HG02610 (cell line): Measurements from ENCODE around the gene KRT38.

ENCODE experiments used
- ATAC-seq: cut with Tn5 transposase; IDR thresholded peaks from one replicate; pipeline ENCODE4 v1.9.1; 2021; ENCODE audit warnings: mild to moderate bottlenecking, moderate library complexity; ENCODE audit not compliant: unreplicated experiment

The KRT38 gene

DNA sequence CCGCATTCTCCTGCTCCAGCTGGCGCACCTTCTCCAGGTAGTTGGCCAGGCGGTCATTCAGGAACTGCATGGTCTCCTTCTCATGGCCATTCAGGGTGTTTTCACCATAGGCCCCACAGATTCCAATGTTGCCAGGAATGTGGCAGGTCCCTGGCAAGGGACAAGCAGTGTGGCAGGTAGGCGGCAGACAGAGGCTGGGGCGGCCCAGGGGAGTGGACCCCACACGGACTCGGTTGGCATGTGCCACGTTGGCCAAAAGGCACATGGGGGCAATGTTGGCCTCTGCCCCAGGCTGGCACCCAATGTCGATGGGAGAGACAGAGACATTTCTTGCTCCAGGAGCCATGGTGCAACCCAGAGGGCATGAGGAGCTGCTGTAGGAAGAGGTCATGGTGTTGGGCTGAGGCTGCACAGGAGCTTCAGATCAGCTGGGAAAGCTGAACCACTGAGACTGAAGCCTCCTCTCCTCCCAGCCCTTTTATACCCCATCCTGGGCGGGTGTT, at the start of gene KRT38:
Gene KRT38 (minus strand): TSS at position 453 of the 503 bp plus-strand sequence. CDS start 62 bp downstream, at position 391.
- ATAC-seq: no peak

DNA sequence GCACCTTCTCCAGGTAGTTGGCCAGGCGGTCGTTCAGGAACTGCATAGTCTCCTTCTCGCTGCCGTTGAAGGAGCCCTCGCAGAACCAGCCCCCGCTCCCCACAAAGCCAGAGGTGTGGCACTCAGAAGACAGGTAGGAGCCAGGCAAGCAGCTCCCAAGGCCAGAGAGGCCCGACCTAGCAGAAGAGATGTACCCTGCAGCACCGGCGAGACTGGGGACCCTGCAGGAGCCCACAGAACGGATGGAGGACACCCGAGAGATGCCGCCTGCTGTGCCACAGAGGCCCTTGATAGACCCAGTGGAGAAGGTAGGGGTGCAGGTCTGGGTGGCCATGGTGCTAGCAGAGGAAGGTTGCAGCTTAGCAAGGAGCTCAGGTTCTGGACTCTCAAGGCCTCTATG, 48.7 kb upstream of the KRT38 start, which contains the start of gene KRT36:
Gene KRT36 (minus strand): TSS at position 380 of the 400 bp plus-strand sequence. CDS start 46 bp downstream, at position 334.
- ATAC-seq: no peak

DNA sequence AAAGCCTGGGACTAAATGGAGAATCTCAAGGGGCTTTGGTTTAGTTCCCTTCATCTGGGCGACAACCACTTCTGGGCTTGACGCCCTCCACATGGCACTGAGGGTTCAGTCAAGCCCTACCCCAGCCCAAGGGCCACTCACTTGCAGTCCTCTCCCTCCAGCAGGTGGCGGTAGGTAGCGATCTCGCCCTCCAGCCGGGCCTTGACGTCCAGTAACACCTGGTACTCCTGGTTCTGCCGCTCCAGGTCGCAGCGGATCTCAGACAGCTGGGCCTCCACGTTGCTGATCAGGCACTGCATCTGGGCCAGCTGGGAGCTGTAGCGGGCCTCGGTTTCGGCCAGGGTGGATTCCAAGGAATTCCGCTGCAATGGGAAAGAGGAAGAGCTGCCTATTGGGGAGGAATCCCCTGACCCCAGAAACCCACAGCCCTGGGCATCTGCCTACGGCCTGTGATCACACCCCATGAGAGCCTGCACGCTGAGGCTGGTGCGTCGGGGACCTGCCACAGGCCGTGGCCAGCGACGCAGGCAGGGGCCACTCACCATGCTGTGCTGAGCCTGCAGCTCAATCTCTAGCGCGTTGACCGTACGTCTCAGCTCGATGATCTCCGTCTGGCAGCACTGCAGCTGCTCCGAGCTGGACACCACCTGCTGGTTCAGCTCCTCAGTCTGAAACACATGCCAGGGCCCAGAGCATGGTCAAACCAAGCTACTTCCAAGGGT, 46.2 kb upstream of the KRT38 start:
- no peak for ATAC-seq

DNA sequence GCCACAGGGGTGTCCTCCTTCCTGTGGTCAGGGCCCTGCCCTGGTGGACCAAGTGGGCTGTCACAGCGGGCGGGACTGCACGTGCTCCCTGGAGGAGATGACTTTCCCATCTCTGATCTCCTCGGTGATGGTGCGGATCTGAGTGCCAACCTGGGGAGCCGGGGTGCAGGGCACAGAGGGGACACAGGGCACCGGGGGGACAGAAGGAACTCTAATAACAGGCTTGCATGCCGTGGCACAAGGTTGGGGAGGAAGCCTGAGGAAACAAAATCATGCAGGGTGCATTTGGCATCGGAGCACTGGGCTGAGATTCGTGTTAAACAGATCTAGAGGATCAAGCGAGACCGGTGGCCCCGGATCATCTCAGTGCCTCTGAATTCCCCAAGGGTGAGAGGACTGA, 45.5 kb upstream of the KRT38 start:
- ATAC-seq: no peak

DNA sequence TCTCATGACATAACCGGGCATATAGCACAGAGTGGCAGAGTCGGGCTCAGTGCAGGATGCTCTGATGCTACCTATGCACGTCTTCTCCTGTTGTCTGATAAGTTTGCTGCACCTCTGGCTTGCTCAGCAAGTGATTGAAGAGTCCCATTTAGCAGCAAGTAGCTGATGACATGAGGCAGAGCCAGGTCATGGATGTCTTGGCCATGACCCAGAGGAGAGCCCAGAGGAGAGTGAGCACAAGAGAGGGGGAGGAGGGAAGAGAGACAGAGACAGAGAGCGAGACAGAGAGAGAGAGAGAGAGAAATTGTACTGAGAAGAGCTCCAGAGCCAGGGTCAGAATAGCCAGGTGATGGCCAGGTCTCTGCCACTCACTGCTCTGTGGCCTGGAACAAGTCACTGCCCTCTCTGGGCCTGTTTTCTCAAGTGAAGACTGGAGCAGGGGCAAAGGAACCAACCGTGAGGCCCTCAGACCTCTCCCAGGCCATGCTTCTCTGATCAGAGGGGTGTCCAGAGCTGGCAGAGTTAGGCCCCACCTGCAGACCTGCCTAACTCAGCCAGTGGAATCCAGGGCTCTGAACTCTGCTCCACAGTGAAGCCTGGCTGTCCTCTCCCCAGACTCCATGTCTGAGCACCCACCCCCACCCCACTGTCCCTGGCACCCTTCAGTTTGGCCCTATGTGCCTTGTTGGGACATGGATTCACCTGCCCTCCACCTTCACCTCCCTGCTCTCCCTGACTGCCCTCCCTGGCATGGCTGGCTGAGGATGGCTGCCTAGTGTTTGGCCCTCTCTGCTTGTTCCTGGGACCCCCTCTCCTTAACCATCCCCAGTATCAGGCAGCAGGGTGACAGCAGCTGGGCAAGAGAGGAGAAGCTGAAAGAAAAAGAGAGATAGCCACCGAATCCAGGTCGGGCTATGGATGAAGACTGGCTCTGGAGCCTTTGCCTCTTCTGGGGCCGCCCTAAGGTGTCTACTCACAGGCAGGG, 44.4 kb upstream of the KRT38 start:
- ATAC-seq: no peak

DNA sequence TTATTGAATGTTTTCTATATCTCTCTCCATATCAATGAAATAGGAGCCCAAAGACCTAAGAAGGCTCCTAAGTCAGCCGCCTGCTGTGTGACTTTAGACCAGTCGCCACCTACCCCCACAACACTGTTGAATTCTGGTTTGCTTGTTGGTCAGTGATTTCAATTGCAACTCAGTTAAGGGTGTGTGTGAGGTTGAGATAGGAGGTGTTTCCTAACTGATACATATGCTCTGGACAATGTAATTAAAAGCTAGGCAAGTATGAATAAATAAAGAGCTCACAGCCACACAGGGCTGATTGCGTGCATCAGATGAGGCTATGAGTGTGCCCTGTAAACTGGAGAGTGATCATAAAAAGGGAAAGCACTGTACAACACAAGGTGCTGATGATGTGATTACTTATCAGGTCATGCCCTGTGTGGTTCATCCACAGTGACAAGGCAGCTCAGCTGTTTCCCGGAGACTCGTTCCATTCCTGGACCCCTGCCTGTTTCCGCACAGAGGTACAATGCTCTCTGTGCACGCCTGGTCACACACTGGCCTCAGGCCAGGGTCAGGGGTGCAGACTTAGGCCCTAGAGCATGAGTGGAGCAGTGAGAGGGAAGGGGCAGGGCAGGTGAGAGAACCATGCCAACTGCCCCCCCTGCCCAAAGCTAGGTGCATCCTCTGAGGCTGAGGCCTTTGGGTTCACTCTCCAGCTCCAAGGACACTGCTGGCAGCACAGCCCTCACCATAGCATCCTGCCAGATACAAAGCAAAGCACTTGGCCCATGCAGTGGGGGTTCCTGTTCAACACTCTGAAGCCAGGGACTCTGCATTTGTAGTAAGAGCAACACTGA, 43.4 kb upstream of the KRT38 start:
- ATAC-seq: no peak

DNA sequence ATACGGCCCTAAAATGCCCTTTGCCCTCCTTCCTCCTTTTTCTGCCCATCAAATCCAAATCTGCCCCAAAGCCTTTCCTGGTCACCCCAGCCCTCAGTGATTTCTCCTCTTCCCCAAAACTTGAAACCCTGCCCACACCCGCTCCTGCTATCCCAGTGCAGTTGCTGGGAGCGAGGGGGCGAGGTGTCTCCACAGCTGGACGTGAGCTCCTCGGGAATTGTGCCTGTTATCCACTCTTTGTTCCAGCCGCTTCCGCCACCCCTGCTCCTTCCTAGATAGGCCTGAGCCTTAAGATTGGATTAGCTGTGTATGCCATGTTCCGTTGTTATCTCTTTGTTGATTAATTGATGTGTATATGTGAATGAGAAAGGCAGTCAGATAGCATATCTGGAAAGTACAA, 42.7 kb upstream of the KRT38 start:
- ATAC-seq: no peak

DNA sequence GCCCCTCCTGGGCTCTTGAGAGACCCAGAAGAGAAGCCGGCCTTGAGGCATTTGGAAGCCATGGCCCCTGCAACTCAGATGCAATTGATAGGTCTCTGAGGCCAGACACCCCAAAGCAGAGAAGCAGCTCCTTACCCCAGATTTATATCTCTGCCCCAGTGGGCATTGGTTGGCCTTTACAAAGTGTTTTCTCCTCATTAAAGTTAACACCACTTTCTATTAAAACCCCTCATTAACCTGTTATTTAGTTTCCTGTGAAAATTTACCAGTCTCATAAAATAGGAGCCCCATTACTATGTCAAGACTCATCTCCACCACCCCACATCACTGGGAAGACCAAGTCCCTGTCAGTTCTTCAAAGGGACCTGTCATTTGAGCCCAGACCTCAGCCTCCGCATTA, 40.3 kb upstream of the KRT38 start, which contains the start of gene KRT35:
Gene KRT35 (minus strand): TSS at position 116 of the 400 bp plus-strand sequence. CDS start 54 bp downstream, at position 62.
- ATAC-seq: no peak

DNA sequence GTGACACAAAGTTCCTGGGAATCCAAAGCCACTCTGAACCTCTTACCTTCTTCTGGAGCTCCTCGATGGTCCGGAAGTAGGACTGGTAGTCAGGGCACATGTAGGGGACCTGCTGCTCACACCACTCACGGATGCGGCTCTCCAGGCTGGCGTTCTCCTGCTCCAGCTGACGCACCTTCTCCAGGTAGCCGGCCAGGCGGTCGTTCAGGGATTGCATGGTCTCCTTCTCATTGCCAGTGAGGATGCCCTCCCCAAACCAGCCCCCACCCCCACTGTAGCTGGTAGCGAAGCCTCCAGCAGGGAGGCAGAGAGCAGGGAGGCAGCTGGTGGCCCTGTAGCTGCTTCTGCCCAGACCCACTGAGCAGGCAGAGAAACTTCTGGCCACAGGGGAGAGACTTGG, 39.8 kb upstream of the KRT38 start:
- no peak for ATAC-seq

DNA sequence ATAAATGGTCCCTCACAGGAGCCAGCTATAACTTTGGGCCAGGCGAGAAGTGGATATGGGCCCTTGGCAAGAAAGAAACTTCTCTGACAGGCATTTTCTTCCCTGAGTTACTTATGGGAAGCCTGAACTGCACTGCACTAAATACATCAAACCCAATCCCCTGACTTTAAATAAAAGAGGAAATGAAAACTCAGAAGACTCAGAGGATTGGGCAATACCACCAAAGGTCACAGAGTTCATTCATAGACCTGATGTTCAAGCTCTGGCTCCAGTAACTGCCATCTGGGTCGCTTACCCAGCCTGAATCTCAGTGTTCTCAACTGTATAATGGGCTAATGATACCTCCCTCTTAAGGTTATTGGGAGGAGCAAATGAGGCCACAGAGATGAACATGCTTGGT, 39.4 kb upstream of the KRT38 start:
- ATAC-seq: no peak

DNA sequence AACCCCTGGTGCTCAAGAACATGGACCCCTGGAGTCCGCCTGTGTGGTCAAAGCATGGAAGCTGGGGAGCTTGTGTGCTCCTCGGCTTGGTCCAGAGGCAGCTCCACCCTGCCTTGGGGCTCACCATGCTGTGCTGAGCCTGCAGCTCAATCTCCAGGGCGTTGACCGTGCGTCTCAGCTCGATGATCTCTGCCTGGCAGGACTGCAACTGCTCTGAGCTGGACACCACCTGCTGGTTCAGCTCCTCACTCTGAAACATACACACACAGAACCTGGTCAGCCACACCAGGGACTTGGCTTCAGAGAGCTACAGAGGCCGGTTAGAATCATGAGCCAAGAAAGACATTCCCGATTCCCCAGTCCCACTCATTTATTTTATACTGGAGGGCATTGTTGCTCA, 37.5 kb upstream of the KRT38 start:
- no peak for ATAC-seq

DNA sequence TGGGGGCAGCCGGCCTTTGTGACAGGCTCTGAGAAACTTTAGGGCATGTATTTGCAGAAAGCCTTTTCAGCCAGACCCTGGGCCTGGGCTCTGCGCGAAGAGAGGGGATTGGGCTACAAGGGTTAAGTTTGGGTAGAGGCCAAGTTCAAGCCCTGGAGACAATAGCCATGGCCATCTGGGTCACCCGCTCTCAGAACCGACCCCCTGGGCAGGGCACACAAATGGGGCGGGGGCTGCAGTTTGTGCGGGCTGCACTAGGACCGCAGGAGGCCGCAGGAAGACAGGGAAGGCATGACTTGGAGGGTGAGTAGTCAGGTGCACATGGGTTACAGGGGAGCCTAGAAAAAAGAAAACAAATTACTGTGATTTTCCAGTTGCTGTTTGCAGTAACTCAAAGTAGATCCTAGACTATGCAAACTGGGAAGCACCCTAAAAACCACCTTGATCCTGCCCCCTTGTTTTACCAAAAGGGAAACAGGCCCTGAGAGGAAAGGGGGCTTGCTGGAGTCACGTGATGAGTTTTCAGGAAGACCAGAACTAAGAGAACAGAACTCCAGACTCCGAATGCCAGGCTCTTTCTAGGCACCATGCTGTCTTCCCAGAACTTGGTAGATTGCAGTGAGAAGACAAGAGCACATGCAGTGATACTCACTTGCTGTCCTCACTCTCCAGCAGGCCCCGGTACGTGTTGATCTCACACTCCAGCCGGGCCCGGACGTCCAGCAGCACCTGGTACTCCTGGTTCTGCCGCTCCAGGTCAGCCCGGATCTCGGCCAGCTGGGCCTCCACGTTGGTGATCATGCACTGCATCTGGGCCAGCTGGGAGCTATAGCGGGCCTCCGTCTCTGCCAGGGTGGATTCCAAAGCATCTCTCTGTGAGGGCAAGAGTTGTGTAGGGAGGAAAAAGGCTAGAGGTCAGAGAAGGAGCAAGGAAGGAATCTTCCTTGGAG, 36.4 kb upstream of the KRT38 start:
- ATAC-seq: no peak

DNA sequence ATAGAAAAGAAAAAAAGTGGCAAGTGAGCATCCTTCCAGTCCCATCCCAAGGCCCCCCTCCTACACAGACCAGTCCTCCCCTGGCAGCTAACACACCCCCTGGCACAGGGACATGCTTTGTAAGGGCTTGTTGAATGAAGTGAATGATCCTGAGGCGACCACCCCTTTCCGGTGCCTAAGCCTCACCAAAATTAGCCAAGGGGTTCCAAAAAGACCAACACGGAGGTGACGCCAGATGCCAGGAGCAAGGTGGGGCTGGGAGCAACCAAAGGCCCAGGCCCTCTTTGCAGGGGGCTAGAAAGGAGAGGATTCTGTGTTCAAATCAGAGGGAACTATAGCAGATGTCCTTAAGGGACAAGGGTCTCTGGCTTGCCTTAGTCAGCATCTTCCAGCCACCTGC, 34.6 kb upstream of the KRT38 start:
- no peak for ATAC-seq

DNA sequence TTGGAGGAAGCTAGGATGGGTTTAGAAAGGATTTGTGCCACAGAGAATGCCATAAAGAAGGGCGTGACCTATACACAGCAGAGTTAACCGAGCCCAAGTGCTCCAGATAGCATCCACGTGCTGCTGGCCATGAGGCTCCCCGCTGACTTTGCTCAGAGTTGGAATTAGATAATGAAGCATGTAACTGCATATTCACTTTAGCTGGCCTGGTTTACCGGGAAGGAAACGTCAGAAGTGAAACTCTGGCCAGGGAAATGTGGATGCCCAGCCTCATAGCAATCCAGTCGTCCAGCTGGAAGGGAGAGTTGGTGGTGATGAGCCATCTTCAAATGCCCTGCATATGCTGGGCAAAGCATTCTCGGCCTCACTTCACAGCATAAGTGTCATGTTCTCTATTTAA, 34.1 kb upstream of the KRT38 start:
- ATAC-seq: no peak

DNA sequence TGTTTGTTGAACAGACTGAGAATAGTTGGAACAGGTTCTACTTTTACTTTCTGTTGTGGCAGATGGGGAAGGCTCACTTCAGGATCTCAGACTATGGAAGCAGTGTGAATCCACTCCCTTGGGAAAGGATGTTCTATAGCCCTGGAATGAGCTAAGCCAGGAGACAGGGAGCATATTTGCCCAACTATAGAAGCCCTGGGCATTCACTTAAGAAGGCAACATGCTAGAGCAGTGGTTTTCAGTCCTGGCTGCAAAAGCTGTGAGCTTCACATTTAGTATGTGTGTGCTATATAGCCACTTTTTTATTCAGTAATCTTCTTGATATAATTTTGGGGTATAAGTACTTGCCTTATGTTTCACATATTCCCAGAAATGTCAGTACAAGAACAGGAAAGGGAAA, 27.6 kb upstream of the KRT38 start:
- no peak for ATAC-seq

DNA sequence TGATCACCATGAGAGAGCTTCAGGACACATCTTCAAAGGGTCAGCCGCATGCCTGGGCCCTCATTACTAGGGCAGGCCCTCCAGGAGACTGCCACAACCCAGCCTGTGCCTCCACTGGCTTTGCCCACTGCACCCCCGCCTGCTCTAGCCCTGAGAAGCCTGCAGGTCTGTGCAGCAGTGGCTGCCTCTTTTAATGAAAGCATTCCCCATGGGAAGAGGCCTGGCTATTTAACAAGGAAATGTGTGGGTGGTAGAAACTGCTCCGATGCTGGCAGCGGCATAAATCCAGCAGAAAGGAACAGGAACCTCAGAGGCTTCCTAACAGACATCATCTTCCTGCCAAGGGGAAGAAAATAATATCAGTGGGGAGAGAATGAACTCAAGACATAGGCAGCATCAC, 26.8 kb upstream of the KRT38 start:
- no peak for ATAC-seq

DNA sequence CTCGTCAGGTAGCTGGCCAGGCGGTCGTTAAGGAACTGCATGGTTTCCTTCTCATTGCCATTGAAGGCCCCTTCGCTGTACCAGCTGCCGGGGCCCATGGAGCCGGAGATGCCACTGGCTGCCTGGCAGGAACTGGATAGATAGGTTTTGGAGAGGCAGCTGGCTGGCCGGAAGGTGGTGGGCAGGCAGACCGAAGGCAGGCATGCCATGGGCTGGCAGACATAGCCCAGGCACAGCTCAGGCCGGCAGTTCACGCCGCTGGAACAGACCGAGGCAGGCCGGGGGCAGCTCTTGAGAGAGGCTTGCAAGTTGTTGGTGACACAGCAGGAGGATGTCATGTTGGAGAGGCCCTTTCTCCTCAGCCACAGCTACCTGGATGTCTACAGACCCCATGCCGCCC, 26.2 kb upstream of the KRT38 start, which contains the start of gene KRT32:
Gene KRT32 (minus strand): TSS at position 399 of the 400 bp plus-strand sequence. CDS start 61 bp downstream, at position 338.
- no peak for ATAC-seq

DNA sequence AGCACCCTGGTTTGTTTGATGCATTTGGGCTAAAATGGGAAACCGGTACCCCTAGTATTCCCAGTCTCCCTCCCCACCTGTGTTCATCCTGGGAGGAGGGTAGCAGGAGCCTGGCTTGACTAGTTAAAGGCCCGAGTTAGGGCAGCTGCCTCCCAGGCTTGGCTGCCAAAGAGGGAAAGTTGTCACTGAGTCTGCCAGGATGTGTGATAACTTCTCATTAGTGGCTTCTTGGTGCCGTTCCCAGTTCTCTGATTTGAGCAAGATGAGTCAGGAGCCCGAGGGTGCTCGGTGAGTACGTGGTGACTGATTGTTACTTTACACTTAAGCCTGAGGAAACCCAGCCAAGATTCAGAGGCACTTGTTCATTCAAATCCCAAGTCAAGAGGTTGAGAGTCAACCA, 23.9 kb upstream of the KRT38 start:
- no peak for ATAC-seq

DNA sequence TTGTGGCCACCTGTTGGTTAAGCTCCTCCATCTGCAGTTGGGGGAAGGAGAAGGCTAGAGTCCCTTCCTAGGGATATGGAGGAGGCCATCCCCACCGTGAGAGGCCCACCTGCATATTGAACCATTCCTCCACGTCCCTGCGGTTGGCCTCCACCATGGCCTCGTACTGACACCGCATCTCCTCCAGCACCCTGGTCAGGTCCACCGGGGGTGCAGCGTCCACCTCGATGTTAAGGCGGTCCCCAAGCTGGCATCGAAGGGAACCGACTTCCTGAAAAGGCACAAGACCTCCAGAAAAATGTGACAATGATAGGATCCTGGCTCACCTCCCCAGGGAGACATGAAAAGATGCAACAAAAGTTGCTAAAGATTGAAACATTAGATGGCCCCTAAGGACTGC, 23.4 kb upstream of the KRT38 start:
- no peak for ATAC-seq
